Trophoblast cell (in vitro differentiated cells and primary cell): Measurements from ENCODE around the gene TMEM135.
A peak's percentile ranks its signal among the peaks of the same experiment; 100 is the strongest.

Experiments used
- DNase-seq, 2 donors: peaks; one replicate each; pipeline ENCODE4 v3.0.0-alpha.2; 2016
- H2AFZ ChIP-seq: 2 replicates; pipeline ENCODE4 v1.6.1; 2013; ENCODE audit warnings: low read length, moderate library complexity, mild to moderate bottlenecking; ENCODE audit not compliant: insufficient read depth, poor library complexity
- H2AK5ac ChIP-seq: 2 replicates; pipeline ENCODE4 v1.6.1; 2013; ENCODE audit warnings: mild to moderate bottlenecking, low read length
- H2BK120ac ChIP-seq: 2 replicates; pipeline ENCODE4 v1.6.1; 2013; ENCODE audit warnings: low read length, mild to moderate bottlenecking, moderate library complexity; ENCODE audit not compliant: insufficient read depth, poor library complexity
- H2BK12ac ChIP-seq: 2 replicates; pipeline ENCODE4 v1.6.1; 2013; ENCODE audit warnings: mild to moderate bottlenecking, low read length, moderate library complexity
- H2BK5ac ChIP-seq: 2 replicates; pipeline ENCODE4 v1.6.1; 2013; ENCODE audit warnings: low read length, low read depth, moderate library complexity, mild to moderate bottlenecking; ENCODE audit not compliant: poor library complexity
- H3K14ac ChIP-seq: 2 replicates; pipeline ENCODE4 v1.6.1; 2013; ENCODE audit warnings: mild to moderate bottlenecking, low read length
- H3K18ac ChIP-seq: 2 replicates; pipeline ENCODE4 v1.6.1; 2013; ENCODE audit warnings: mild to moderate bottlenecking, low read length
- H3K23ac ChIP-seq: 2 replicates; pipeline ENCODE4 v1.6.1; 2013; ENCODE audit warnings: low read length
- H3K27ac ChIP-seq: 2 replicates; pipeline ENCODE4 v1.5.1; 2013; ENCODE audit warnings: low read depth, mild to moderate bottlenecking, inconsistent platforms, low read length, moderate library complexity
- H3K27me3 ChIP-seq: 2 replicates; pipeline ENCODE4 v1.6.1; 2013; ENCODE audit warnings: inconsistent platforms, mild to moderate bottlenecking, low read length, moderate library complexity; ENCODE audit not compliant: insufficient read depth
- H3K36me3 ChIP-seq, 2 experiments: 1 replicate in 1 of 2; 2 replicates in 1 of 2; pipeline ENCODE4 v1.6.1; 2013; ENCODE audit warnings: low read length in 2 of 2, mild to moderate bottlenecking in 2 of 2, moderate library complexity in 1 of 2; ENCODE audit not compliant: insufficient read depth in 2 of 2, control insufficient read depth in 1 of 2
- H3K4ac ChIP-seq: 2 replicates; pipeline ENCODE4 v1.6.1; 2013; ENCODE audit warnings: low read depth, mild to moderate bottlenecking, low read length, moderate library complexity
- H3K4me1 ChIP-seq, 2 experiments: 1 replicate in 1 of 2; 2 replicates in 1 of 2; pipeline ENCODE4 v1.6.1; 2013; ENCODE audit warnings: low read length in 2 of 2, mild to moderate bottlenecking in 2 of 2, moderate library complexity in 1 of 2; ENCODE audit not compliant: insufficient read depth in 2 of 2, control insufficient read depth in 1 of 2
- H3K4me2 ChIP-seq: 2 replicates; pipeline ENCODE4 v1.6.1; 2013; ENCODE audit warnings: inconsistent platforms, mild to moderate bottlenecking, low read length, moderate library complexity
- H3K4me3 ChIP-seq: 2 replicates; pipeline ENCODE4 v1.5.1; 2013; ENCODE audit warnings: mild to moderate bottlenecking, low read depth, low read length, inconsistent platforms
- H3K79me1 ChIP-seq: one replicate; pipeline ENCODE4 v1.6.1; 2013; ENCODE audit warnings: low read length
- H3K79me2 ChIP-seq: 2 replicates; pipeline ENCODE4 v1.6.1; 2013; ENCODE audit warnings: low read length, mild to moderate bottlenecking; ENCODE audit not compliant: control insufficient read depth, insufficient read depth, poor library complexity
- H3K9ac ChIP-seq: 2 replicates; pipeline ENCODE4 v1.6.1; 2013; ENCODE audit warnings: mild to moderate bottlenecking, low read length
- H3K9me3 ChIP-seq: 2 replicates; pipeline ENCODE4 v1.6.1; 2013; ENCODE audit warnings: low read depth, mild to moderate bottlenecking, control low read depth, inconsistent platforms, low read length; ENCODE audit not compliant: insufficient read depth
- H4K12ac ChIP-seq: 2 replicates; pipeline ENCODE4 v1.6.1; 2013; ENCODE audit warnings: low read depth, mild to moderate bottlenecking, low read length, moderate library complexity
- H4K8ac ChIP-seq: 2 replicates; pipeline ENCODE4 v1.6.1; 2013; ENCODE audit warnings: low read depth, mild to moderate bottlenecking, low read length, moderate library complexity
- H4K91ac ChIP-seq: one replicate; pipeline ENCODE4 v1.6.1; 2013; ENCODE audit warnings: low read depth, mild to moderate bottlenecking, low read length, moderate library complexity
- WGBS: extraction: QIAGEN DNeasy Blood & Tissue Kit; methylation state at CpG from one replicate; pipeline ENCODE4 v1.1.7; 2013; ENCODE audit warnings: missing lambda C conversion rate; ENCODE audit not compliant: insufficient read length, insufficient coverage; ENCODE audit errors: extremely low coverage; 5-methylcytosine and 5-hydroxymethylcytosine counted together

Gene TMEM135

GRCh38 chr11:87083029-87083428, 45.3 kb downstream of the TMEM135 start:
- H3K23ac ChIP-seq = no peak overlapping the region
- no CpG with 5 or more reads among the region's 2 CpGs for WGBS
- no peak overlapping the region for H3K14ac ChIP-seq
- no peak overlapping the region for H3K9ac ChIP-seq
- H2AK5ac ChIP-seq = no peak overlapping the region
- no peak overlapping the region for H3K18ac ChIP-seq
- peaks cover 2 to 7% of the 10 kb centered on the region in 2 experiments for H3K36me3 ChIP-seq
- H3K4me3 ChIP-seq = no peak overlapping the region
- H3K79me1 ChIP-seq = no peaks in the 10 kb centered on the region
- DNase-seq = no peak
- no peak overlapping the region for H2BK12ac ChIP-seq
- no peak overlapping the region for H3K4ac ChIP-seq
- H4K91ac ChIP-seq = no peak overlapping the region
- H3K9me3 ChIP-seq = no peaks in the 10 kb centered on the region
- H4K12ac ChIP-seq = no peak overlapping the region
- H3K27me3 ChIP-seq = no peaks in the 10 kb centered on the region
- H3K27ac ChIP-seq = no peak overlapping the region
- no peak overlapping the region for H2BK5ac ChIP-seq
- H3K79me2 ChIP-seq = peaks cover 2% of the 10 kb centered on the region
- no peak overlapping the region for H4K8ac ChIP-seq
- no peak overlapping the region for H2AFZ ChIP-seq
- no peak overlapping the region for H3K4me2 ChIP-seq
- no peaks in the 10 kb centered on the region for H3K4me1 ChIP-seq
- H2BK120ac ChIP-seq = no peak overlapping the region

- no peak overlapping the region for H3K4ac ChIP-seq
- WGBS = no CpG with 5 or more reads among the region's 2 CpGs
Observed at GRCh38 chr11:87092159-87092558, 54.4 kb downstream of the TMEM135 start.

GRCh38 chr11:87092567-87092966, 54.8 kb downstream of the TMEM135 start:
- H3K18ac ChIP-seq = no peak overlapping the region
- no peak overlapping the region for H3K9ac ChIP-seq
- H3K14ac ChIP-seq = no peak overlapping the region
- DNase-seq = no peak
- no peak overlapping the region for H3K27ac ChIP-seq
- no peak overlapping the region for H4K8ac ChIP-seq
- H3K4me2 ChIP-seq = no peak overlapping the region
- peaks cover 2% of the 10 kb centered on the region for H3K79me1 ChIP-seq
- H3K9me3 ChIP-seq = peaks cover 1% of the 10 kb centered on the region
- H3K79me2 ChIP-seq = no peaks in the 10 kb centered on the region
- H3K23ac ChIP-seq = no peak overlapping the region
- H4K12ac ChIP-seq = no peak overlapping the region
- H3K4ac ChIP-seq = no peak overlapping the region
- no peak overlapping the region for H2BK5ac ChIP-seq
- H3K36me3 ChIP-seq = peaks cover 0 to 8% of the 10 kb centered on the region in 2 experiments
- H2BK120ac ChIP-seq = no peak overlapping the region
- H3K4me1 ChIP-seq = no peaks in the 10 kb centered on the region
- no peak overlapping the region for H3K4me3 ChIP-seq
- H2AFZ ChIP-seq = no peak overlapping the region
- H4K91ac ChIP-seq = no peak overlapping the region
- H3K27me3 ChIP-seq = no peaks in the 10 kb centered on the region
- H2AK5ac ChIP-seq = no peak overlapping the region
- no peak overlapping the region for H2BK12ac ChIP-seq

More at GRCh38 chr11:87092159-87092558, 54.4 kb downstream of the TMEM135 start:
- no peak overlapping the region for H3K4me3 ChIP-seq
- peaks cover 1% of the 10 kb centered on the region for H3K9me3 ChIP-seq
- peaks cover 0 to 8% of the 10 kb centered on the region in 2 experiments for H3K36me3 ChIP-seq
- H2BK12ac ChIP-seq = no peak overlapping the region
- no peak for DNase-seq
- H3K18ac ChIP-seq = no peak overlapping the region
- peaks cover 2% of the 10 kb centered on the region for H3K79me1 ChIP-seq
- H3K4me2 ChIP-seq = no peak overlapping the region
- H4K12ac ChIP-seq = no peak overlapping the region
- H2AK5ac ChIP-seq = no peak overlapping the region
- no peaks in the 10 kb centered on the region for H3K4me1 ChIP-seq
- no peak overlapping the region for H2AFZ ChIP-seq
- H3K23ac ChIP-seq = no peak overlapping the region
- H2BK120ac ChIP-seq = no peak overlapping the region
- no peak overlapping the region for H3K14ac ChIP-seq
- H4K91ac ChIP-seq = no peak overlapping the region
- no peak overlapping the region for H4K8ac ChIP-seq
- H3K79me2 ChIP-seq = no peaks in the 10 kb centered on the region
- H3K27ac ChIP-seq = no peak overlapping the region
- H3K27me3 ChIP-seq = no peaks in the 10 kb centered on the region
- H3K9ac ChIP-seq = no peak overlapping the region
- H2BK5ac ChIP-seq = no peak overlapping the region

GRCh38 chr11:87097582-87097981, 59.8 kb downstream of the TMEM135 start:
- peak; percentile 17 to 63 for DNase-seq
- no peak overlapping the region for H3K4me2 ChIP-seq
- no peak overlapping the region for H4K8ac ChIP-seq
- no peak overlapping the region for H4K91ac ChIP-seq
- H3K79me2 ChIP-seq = no peaks in the 10 kb centered on the region
- H3K27ac ChIP-seq = no peak overlapping the region
- H2BK5ac ChIP-seq = no peak overlapping the region
- H3K4me1 ChIP-seq = no peaks in the 10 kb centered on the region
- H3K9me3 ChIP-seq = peaks cover 1% of the 10 kb centered on the region
- H2BK12ac ChIP-seq = no peak overlapping the region
- peaks cover 2% of the 10 kb centered on the region for H3K79me1 ChIP-seq
- H2AFZ ChIP-seq = no peak overlapping the region
- H3K4me3 ChIP-seq = no peak overlapping the region
- no peak overlapping the region for H4K12ac ChIP-seq
- H2AK5ac ChIP-seq = no peak overlapping the region
- no peak overlapping the region for H3K18ac ChIP-seq
- no peak overlapping the region for H2BK120ac ChIP-seq
- peaks cover 0 to 5% of the 10 kb centered on the region in 2 experiments for H3K36me3 ChIP-seq
- no peak overlapping the region for H3K4ac ChIP-seq
- H3K14ac ChIP-seq = no peak overlapping the region
- no peak overlapping the region for H3K9ac ChIP-seq
- WGBS = no CpG with 5 or more reads among the region's 3 CpGs
- no peak overlapping the region for H3K23ac ChIP-seq
- H3K27me3 ChIP-seq = no peaks in the 10 kb centered on the region
